Stimulated activated CD4-positive, alpha-beta T cell treated with anti-CD3 and anti-CD28 coated beads, Interleukin-15, amount 100 ng/mL, for 48 hours (primary cell): Measurements from ENCODE around the gene CCBE1.

Experiments
- DNase-seq, 2 donors: peaks; one replicate each; pipeline ENCODE4 v3.0.0-alpha.2; 2020; ENCODE audit warnings: low read depth in 2 of 2

Gene CCBE1

GRCh38 chr18:59393381-59393780 lies 303.8 kb downstream of the CCBE1 start:
- no peak for DNase-seq

GRCh38 chr18:59388817-59389216 lies 308.4 kb downstream of the CCBE1 start:
- no peak for DNase-seq

GRCh38 chr18:59387687-59388565 lies 309.3 kb downstream of the CCBE1 start:
- DNase-seq: no peak

- DNase-seq: no peak
Measured at GRCh38 chr18:59386909-59387686, 310.1 kb downstream of the CCBE1 start.

- no peak for DNase-seq
Measured at GRCh38 chr18:59385191-59385590, 312.0 kb downstream of the CCBE1 start.

- no peak for DNase-seq
Measured at GRCh38 chr18:59383851-59384250, 313.4 kb downstream of the CCBE1 start.

- DNase-seq: no peak
Measured at GRCh38 chr18:59382383-59382782, 314.8 kb downstream of the CCBE1 start.

GRCh38 chr18:59381949-59382348 lies 315.3 kb downstream of the CCBE1 start:
- no peak for DNase-seq
